Nephron (organoid): ENCODE measurements around the gene FOXO6.

Source experiments
- H3K27ac Mint-ChIP-seq, 3 experiments: 2 replicates each; pipeline ENCODE4 v1.8.0; 2020; ENCODE audit warnings: mixed read lengths in 3 of 3, mild to moderate bottlenecking in 2 of 3, moderate library complexity in 1 of 3
- H3K27me3 Mint-ChIP-seq: 2 replicates; pipeline ENCODE4 v1.8.0; 2021; ENCODE audit warnings: low read depth, mild to moderate bottlenecking, moderate library complexity, mixed read lengths
- H3K36me3 Mint-ChIP-seq: 2 replicates; pipeline ENCODE4 v1.8.0; 2020; ENCODE audit warnings: low read depth, mixed read lengths
- H3K4me1 Mint-ChIP-seq: 2 replicates; pipeline ENCODE4 v1.8.0; 2020; ENCODE audit warnings: mixed read lengths
- H3K4me3 Mint-ChIP-seq, 3 experiments: 2 replicates each; pipeline ENCODE4 v1.8.0; 2020; ENCODE audit warnings: mild to moderate bottlenecking in 3 of 3, mixed read lengths in 3 of 3, moderate library complexity in 2 of 3
- H3K9me3 Mint-ChIP-seq: 2 replicates; pipeline ENCODE4 v1.8.0; 2020; ENCODE audit warnings: mixed read lengths
- TF ChIP-seq, protein P1 (sequence below), 3 experiments: fragments of 200-600 bp; sonication (generic); IDR thresholded peaks; one replicate each; pipeline ENCODE4 v1.5.0; 2021; ENCODE audit warnings: antibody characterized with exemption in 3 of 3; ENCODE audit not compliant: unreplicated experiment in 3 of 3

The FOXO6 gene

DNA sequence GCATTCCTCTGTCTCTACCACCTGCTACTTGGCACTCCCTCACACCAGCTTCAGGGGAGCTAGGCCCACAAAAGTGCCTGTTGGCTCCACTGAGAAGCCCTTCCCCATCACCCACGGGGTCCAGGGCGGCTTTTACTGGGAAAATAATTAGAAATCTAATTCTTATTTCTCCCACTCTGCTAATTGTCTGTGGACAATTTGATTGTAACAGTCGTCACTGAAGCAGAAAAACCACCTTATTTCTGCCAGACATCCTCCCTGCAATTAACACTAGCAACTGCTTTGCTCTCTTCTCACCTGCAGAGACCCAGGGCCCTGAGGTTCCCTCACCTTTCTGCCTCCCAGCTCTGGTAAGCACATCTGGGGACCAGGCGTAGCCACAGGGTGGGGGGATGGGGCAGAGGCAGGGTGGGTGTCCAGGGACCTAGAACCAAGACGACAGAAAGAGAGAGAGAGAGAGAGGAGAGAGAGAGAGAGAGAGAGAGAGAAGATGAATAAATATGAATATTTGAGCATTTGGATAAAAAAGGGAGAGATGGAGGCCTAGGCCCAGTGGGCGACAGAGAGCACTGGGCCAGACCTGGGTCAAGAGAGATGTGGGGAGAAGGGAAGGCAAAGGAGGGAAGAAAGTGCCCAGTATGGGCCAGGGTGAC lies 32.6 kb downstream of the FOXO6 start:
- TF ChIP-seq, protein P1, sequence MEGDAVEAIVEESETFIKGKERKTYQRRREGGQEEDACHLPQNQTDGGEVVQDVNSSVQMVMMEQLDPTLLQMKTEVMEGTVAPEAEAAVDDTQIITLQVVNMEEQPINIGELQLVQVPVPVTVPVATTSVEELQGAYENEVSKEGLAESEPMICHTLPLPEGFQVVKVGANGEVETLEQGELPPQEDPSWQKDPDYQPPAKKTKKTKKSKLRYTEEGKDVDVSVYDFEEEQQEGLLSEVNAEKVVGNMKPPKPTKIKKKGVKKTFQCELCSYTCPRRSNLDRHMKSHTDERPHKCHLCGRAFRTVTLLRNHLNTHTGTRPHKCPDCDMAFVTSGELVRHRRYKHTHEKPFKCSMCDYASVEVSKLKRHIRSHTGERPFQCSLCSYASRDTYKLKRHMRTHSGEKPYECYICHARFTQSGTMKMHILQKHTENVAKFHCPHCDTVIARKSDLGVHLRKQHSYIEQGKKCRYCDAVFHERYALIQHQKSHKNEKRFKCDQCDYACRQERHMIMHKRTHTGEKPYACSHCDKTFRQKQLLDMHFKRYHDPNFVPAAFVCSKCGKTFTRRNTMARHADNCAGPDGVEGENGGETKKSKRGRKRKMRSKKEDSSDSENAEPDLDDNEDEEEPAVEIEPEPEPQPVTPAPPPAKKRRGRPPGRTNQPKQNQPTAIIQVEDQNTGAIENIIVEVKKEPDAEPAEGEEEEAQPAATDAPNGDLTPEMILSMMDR (IDR thresholded peaks at IDR 0.05; ENCODE audit: unreplicated experiment in 3 of 3): no peak
- Mint-ChIP-seq H3K27me3 (peaks cover 23% of the 10 kb centered on the region), H3K9me3 (no peaks in the 10 kb centered on the region), H3K4me1 (peaks cover 79% of the 10 kb centered on the region), H3K36me3 (no peaks in the 10 kb centered on the region), H3K27ac (peak overlapping the region; percentile 5 to 46 (median 8)), H3K4me3 (no peak overlapping the region)

DNA sequence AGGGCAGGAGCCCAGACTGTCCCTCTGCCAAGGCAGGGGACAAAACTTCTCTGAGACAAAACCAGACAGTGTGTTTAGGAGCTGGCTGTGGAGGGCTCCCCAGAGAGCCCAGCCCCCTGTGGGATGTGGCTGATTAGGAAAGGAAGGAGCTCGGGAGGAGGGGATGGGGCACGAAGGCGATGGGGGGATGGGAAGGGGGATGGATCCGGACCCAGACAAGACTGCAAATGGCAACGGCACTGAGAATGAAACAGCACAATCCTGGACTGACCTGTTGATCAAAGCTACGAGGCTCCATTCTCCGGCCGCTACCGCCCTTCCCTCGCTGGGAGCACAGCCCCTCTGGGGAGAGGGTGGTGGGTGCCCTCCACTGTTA lies 33.1 kb downstream of the FOXO6 start:
- Mint-ChIP-seq H3K4me3 (no peak overlapping the region), H3K36me3 (no peaks in the 10 kb centered on the region), H3K27ac (peak overlapping the region; percentile 8 to 55 (median 46)), H3K9me3 (no peaks in the 10 kb centered on the region), H3K4me1 (peaks cover 79% of the 10 kb centered on the region), H3K27me3 (peaks cover 25% of the 10 kb centered on the region)
- TF ChIP-seq, protein P1 (IDR thresholded peaks at IDR 0.05; ENCODE audit: unreplicated experiment in 3 of 3): no peak

DNA sequence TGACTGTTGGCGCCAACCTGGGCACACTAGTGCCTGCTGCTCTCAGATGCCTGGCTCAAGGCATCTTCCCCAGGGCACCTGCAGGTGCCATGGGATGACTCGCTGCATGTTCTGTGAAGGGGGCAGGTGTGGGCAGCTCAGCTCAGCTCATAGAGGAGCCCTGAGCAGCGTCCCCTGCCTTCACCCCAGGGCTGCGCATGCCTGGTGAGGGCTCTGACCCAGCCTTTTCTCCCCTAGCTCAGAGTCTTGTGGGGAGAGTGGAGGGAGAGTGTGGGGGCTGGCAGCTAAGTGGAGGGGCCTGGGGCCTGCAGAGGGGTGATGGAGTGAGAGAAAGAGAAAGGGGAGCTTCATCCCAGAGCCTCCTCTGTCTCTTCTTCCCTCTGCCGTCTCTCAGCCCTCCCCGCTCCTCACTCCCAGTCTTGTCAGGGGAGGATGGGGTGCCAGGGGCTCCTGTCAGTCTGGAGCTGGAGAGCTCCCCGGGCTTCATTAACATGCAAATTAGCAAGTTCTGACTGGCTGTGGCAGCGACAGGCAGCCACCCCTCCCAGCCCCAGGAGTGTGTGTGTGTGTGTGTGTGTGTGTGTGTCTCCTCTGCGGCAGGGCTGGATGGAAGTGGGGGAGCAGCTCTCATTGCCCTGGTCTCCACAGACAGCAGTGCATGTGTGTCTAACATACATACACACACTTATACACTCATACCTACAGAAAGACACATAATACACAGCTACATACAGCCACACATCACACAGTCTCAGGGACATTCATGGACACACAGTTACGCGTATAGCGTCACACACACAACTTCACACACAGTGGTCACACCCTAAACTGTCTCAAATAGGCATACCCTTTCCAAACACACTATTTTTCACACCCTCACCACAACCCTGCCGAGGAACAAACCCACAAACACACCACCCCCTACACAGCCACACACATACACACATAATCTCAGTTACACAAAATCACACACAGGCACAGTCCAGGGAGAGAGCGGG lies 34.0 kb downstream of the FOXO6 start:
- Mint-ChIP-seq H3K9me3 (peaks cover 3% of the 10 kb centered on the region), H3K36me3 (no peaks in the 10 kb centered on the region), H3K4me1 (peaks cover 79% of the 10 kb centered on the region), H3K4me3 (peak overlapping the region; percentile 1 to 37 (median 7)), H3K27me3 (peaks cover 31% of the 10 kb centered on the region), H3K27ac (peak overlapping the region; percentile 13 to 76 (median 46))
- TF ChIP-seq, protein P1 (IDR thresholded peaks at IDR 0.05; ENCODE audit: unreplicated experiment in 3 of 3): peak in 1 of 3 experiments; percentile 17

DNA sequence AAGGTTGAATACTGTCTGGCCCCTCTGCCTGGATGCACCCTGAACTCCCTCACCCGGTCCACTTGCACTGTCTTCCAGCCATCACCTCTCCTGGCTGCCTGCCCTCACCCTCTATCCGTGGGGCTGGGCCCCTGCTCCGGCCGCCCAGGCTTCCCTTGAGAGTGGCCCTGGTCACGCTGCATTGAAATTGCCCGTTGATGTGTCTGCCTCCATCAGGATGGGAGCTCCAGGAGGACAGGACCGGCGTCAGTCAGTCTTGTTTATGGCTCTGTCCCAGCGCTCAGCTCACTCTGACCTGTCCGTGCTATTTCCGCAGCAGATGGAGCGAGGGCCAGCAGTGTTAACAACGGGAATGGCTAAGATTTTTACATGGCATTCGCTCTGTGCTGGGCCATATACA lies 34.9 kb downstream of the FOXO6 start:
- Mint-ChIP-seq H3K27ac (peak overlapping the region in 2 of 3 experiments; percentile 46 to 76), H3K36me3 (no peaks in the 10 kb centered on the region), H3K9me3 (peaks cover 3% of the 10 kb centered on the region), H3K4me3 (peak overlapping the region in 2 of 3 experiments; percentile 7 to 30), H3K27me3 (peaks cover 32% of the 10 kb centered on the region), H3K4me1 (peaks cover 79% of the 10 kb centered on the region)
- TF ChIP-seq, protein P1 (IDR thresholded peaks at IDR 0.05; ENCODE audit: unreplicated experiment in 3 of 3): no peak

DNA sequence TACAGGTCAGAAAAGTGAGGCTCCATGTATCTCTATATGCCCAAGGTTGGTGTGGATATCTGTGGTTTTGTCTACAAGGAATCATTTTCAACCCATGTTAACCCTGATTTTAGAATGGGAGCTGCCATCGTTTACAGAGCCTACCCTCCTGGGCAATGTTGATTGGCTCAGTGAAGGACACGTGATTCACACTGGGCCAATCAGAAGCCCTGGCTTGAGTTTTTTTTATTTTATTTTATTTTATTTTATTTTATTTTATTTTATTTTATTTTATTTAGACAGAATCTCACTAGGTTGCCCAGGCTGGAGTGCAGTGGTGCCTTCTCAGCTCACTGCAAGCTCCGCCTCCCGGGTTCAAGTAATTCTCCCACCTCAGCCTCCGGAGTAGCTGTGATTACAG lies 35.8 kb downstream of the FOXO6 start:
- peaks cover 3% of the 10 kb centered on the region for H3K9me3 Mint-ChIP-seq
- H3K27me3 Mint-ChIP-seq: peaks cover 36% of the 10 kb centered on the region
- H3K27ac Mint-ChIP-seq: no peak overlapping the region
- TF ChIP-seq, protein P1 (IDR thresholded peaks at IDR 0.05; ENCODE audit: unreplicated experiment in 3 of 3): no peak
- no peak overlapping the region for H3K4me3 Mint-ChIP-seq
- H3K4me1 Mint-ChIP-seq: peaks cover 85% of the 10 kb centered on the region
- no peaks in the 10 kb centered on the region for H3K36me3 Mint-ChIP-seq
